GM23248 (cell line): ENCODE results near the gene MAP3K5. TPM values are rescaled to one million over a fixed set of nuclear protein-coding genes. Genes with fewer than 3 reads are reported as not detected.

ENCODE experiments used
- DNase-seq: peaks from one replicate; pipeline ENCODE4 v3.0.0-alpha.2; 2015
- H2AFZ ChIP-seq: fragments of 200-600 bp; sonication (generic); 2 replicates; pipeline ENCODE4 v1.6.1; 2016; ENCODE audit warnings: antibody characterized with exemption
- H3F3A ChIP-seq: fragments of 200-600 bp; sonication (generic); 2 replicates; pipeline ENCODE4 v1.6.1; 2016; ENCODE audit warnings: mild to moderate bottlenecking, antibody characterized with exemption, mixed run types; ENCODE audit not compliant: insufficient read depth
- H3K27ac ChIP-seq: fragments of 200-600 bp; sonication (generic); 2 replicates; pipeline ENCODE4 v1.5.1; 2016; ENCODE audit warnings: mild to moderate bottlenecking
- H3K27me3 ChIP-seq: fragments of 200-600 bp; sonication (generic); replicated peaks from 2 replicates; pipeline ENCODE4 v1.6.1; 2016; ENCODE audit warnings: mild to moderate bottlenecking; ENCODE audit not compliant: insufficient read depth
- H3K36me3 ChIP-seq: fragments of 200-600 bp; sonication (generic); 2 replicates; pipeline ENCODE4 v1.6.1; 2016; ENCODE audit warnings: low read depth, mild to moderate bottlenecking
- H3K4me1 ChIP-seq: fragments of 200-600 bp; sonication (generic); 2 replicates; pipeline ENCODE4 v1.6.1; 2016; ENCODE audit warnings: mild to moderate bottlenecking; ENCODE audit not compliant: insufficient read depth
- H3K4me2 ChIP-seq: fragments of 200-600 bp; sonication (generic); one replicate; pipeline ENCODE4 v1.6.1; 2016; ENCODE audit warnings: mild to moderate bottlenecking; ENCODE audit not compliant: unreplicated experiment
- H3K4me3 ChIP-seq: fragments of 200-600 bp; sonication (generic); 2 replicates; pipeline ENCODE4 v1.5.1; 2016; ENCODE audit warnings: mild to moderate bottlenecking
- H3K79me2 ChIP-seq: fragments of 200-600 bp; sonication (generic); 2 replicates; pipeline ENCODE4 v1.6.1; 2016; ENCODE audit warnings: mild to moderate bottlenecking; ENCODE audit not compliant: insufficient read depth
- H3K9ac ChIP-seq: fragments of 200-600 bp; sonication (generic); 2 replicates; pipeline ENCODE4 v1.6.1; 2016; ENCODE audit warnings: mild to moderate bottlenecking
- H3K9me2 ChIP-seq: fragments of 200-600 bp; sonication (generic); 2 replicates; pipeline ENCODE4 v1.6.1; 2016; ENCODE audit warnings: mixed run types, mild to moderate bottlenecking, moderate library complexity; ENCODE audit not compliant: insufficient read depth
- H3K9me3 ChIP-seq: fragments of 200-600 bp; sonication (generic); one replicate; pipeline ENCODE4 v1.6.1; 2017; ENCODE audit warnings: low read depth
- H4K20me1 ChIP-seq: fragments of 200-600 bp; sonication (generic); 2 replicates; pipeline ENCODE4 v1.6.0; 2016; ENCODE audit not compliant: insufficient read depth
- EZH2 ChIP-seq: fragments of 200-600 bp; sonication (generic); IDR thresholded peaks from 2 replicates; pipeline ENCODE4 v1.6.1; 2018; ENCODE audit warnings: antibody characterized with exemption, mild to moderate bottlenecking; ENCODE audit not compliant: insufficient read depth, poor library complexity, severe bottlenecking
- EZH2phosphoT487 ChIP-seq: fragments of 200-600 bp; sonication (generic); IDR thresholded peaks from 2 replicates; pipeline ENCODE4 v1.6.1; 2018; ENCODE audit warnings: antibody characterized with exemption, moderate library complexity, mild to moderate bottlenecking, low read depth; ENCODE audit not compliant: insufficient read depth
- WGBS, 2 experiments: methylation state at CpG; one replicate each; pipeline ENCODE4 v1.1.6; 2015 to 2017; ENCODE audit warnings: low lambda C conversion rate in 2 of 2, low coverage in 1 of 2; ENCODE audit errors: missing lambda C conversion rate in 2 of 2; 5-methylcytosine and 5-hydroxymethylcytosine counted together
- in situ Hi-C: fragments of 300-500 bp; cut with MboI; formaldehyde crosslinking; loops from 2 replicates; pipeline ENCODE4 v1.15.0; 2020
- polyA plus RNA-seq: library from polyadenylated mRNA; unstranded; fragments of >200 nt; fragmentation: Nextera tagmentation; extraction: Ambion mirVana; gene quantifications from 2 replicates; pipeline ENCODE4 v1.2.1, GENCODE V29; 2016
- total RNA-seq: library from RNA; depleted of rRNA; stranded (reverse); fragments of >200 nt; shearing (Covaris generic); gene quantifications from 2 replicates; pipeline ENCODE4 v1.2.3, GENCODE V29; 2014

MAP3K5 gene
- total and polyA plus RNA-seq, 2 experiments from 2014 or later = 1.4 to 4.1 TPM

- peaks cover 30% of the 10 kb centered on the region for H3K4me1 ChIP-seq
- no peaks in the 10 kb centered on the region for H4K20me1 ChIP-seq
- no peak overlapping the region for H2AFZ ChIP-seq
- H3K9me3 ChIP-seq = no peaks in the 10 kb centered on the region
- peaks cover 28% of the 10 kb centered on the region for H3F3A ChIP-seq
- H3K4me3 ChIP-seq = no peak overlapping the region
- in situ Hi-C loops = loop anchor here (10.0 kb wide), 1 partner anchor 139 kb away; no protein-coding TSS in a partner anchor
- no peaks in the 10 kb centered on the region for H3K9me2 ChIP-seq
- H3K27me3 ChIP-seq = no peaks in the 10 kb centered on the region
- H3K9ac ChIP-seq = no peak overlapping the region
- H3K79me2 ChIP-seq = peaks cover 22% of the 10 kb centered on the region; the same call in 1 of the 2 replicates
- no peak for TF ChIP-seq EZH2phosphoT487
- no peak for TF ChIP-seq EZH2
- 94 to 97% methylated on average over 9 of the region's 9 CpGs for WGBS, 2 experiments
- no peak overlapping the region for H3K27ac ChIP-seq
- no peak for DNase-seq
- H3K4me2 ChIP-seq = no peak overlapping the region
- H3K36me3 ChIP-seq = no peaks in the 10 kb centered on the region
Measured at GRCh38 chr6:136783495-136784270, 8.6 kb downstream of the MAP3K5 start.

- Histone ChIP-seq H3K4me1 (peaks cover 25% of the 10 kb centered on the region), H3K4me2 (no peak overlapping the region), H3K4me3 (no peak overlapping the region), H3K9me2 (no peaks in the 10 kb centered on the region), H3K9me3 (no peaks in the 10 kb centered on the region), H3K36me3 (no peaks in the 10 kb centered on the region), H3F3A (peaks cover 21% of the 10 kb centered on the region), H2AFZ (no peak overlapping the region), H3K79me2 (peaks cover 22% of the 10 kb centered on the region; the same call in 1 of the 2 replicates), H4K20me1 (no peaks in the 10 kb centered on the region), H3K9ac (no peak overlapping the region), H3K27me3 (no peaks in the 10 kb centered on the region), H3K27ac (no peak overlapping the region)
- 96 to 100% methylated on average over 6 of the region's 6 CpGs for WGBS, 2 experiments
- TF ChIP-seq EZH2phosphoT487 = no peak
- no peak for TF ChIP-seq EZH2
- in situ Hi-C loops = loop anchor here (10.0 kb wide), 1 partner anchor 138 kb away; no protein-coding TSS in a partner anchor
- no peak for DNase-seq
Measured at GRCh38 chr6:136783021-136783420, 9.3 kb downstream of the MAP3K5 start.

- peaks cover 19% of the 10 kb centered on the region; the same call in 1 of the 2 replicates for H3K79me2 ChIP-seq
- H4K20me1 ChIP-seq = no peaks in the 10 kb centered on the region
- no peaks in the 10 kb centered on the region for H3K36me3 ChIP-seq
- in situ Hi-C loops = loop anchor here (10.0 kb wide), 1 partner anchor 137 kb away; no protein-coding TSS in a partner anchor
- peak overlapping the region; percentile 54 for H3K4me2 ChIP-seq
- H3K9me3 ChIP-seq = no peaks in the 10 kb centered on the region
- no peak overlapping the region for H3K9ac ChIP-seq
- WGBS, 2 experiments = 88 to 91% methylated on average over 1 of the region's 1 CpG
- no peaks in the 10 kb centered on the region for H3K9me2 ChIP-seq
- peak overlapping the region; percentile 70 for H2AFZ ChIP-seq
- no peak for TF ChIP-seq EZH2phosphoT487
- TF ChIP-seq EZH2 = no peak
- no peaks in the 10 kb centered on the region for H3K27me3 ChIP-seq
- peak; percentile 67 for DNase-seq
- no peak overlapping the region for H3K4me3 ChIP-seq
- H3F3A ChIP-seq = peaks cover 13% of the 10 kb centered on the region
- H3K27ac ChIP-seq = peak overlapping the region; percentile 51
- peaks cover 16% of the 10 kb centered on the region for H3K4me1 ChIP-seq
Measured at GRCh38 chr6:136782021-136782770, 10.1 kb downstream of the MAP3K5 start.

GRCh38 chr6:136780972-136781371 lies 11.3 kb downstream of the MAP3K5 start:
- TF ChIP-seq EZH2 (no peak), EZH2phosphoT487 (no peak)
- H3F3A ChIP-seq = peaks cover 10% of the 10 kb centered on the region; the same call in 1 of the 2 replicates
- WGBS, 2 experiments = 94 to 95% methylated on average over 3 of the region's 3 CpGs
- no peaks in the 10 kb centered on the region for H3K36me3 ChIP-seq
- no peaks in the 10 kb centered on the region for H3K9me2 ChIP-seq
- no peaks in the 10 kb centered on the region for H3K27me3 ChIP-seq
- in situ Hi-C loops = loop anchor here (10.0 kb wide), 1 partner anchor 136 kb away; no protein-coding TSS in a partner anchor
- H3K9ac ChIP-seq = no peak overlapping the region
- no peak overlapping the region for H3K27ac ChIP-seq
- DNase-seq = no peak
- no peaks in the 10 kb centered on the region for H3K9me3 ChIP-seq
- H3K79me2 ChIP-seq = peaks cover 13% of the 10 kb centered on the region; the same call in 1 of the 2 replicates
- H3K4me3 ChIP-seq = no peak overlapping the region
- no peaks in the 10 kb centered on the region for H4K20me1 ChIP-seq
- H2AFZ ChIP-seq = no peak overlapping the region
- H3K4me2 ChIP-seq = no peak overlapping the region
- H3K4me1 ChIP-seq = peaks cover 13% of the 10 kb centered on the region
